Heart left ventricle (tissue), 16 donors: ENCODE data around the gene PHACTR3. TPM values are rescaled to one million over a fixed set of nuclear protein-coding genes. Genes with fewer than 3 reads are reported as not detected.

ENCODE experiments used
- ATAC-seq, 4 donors: fragments of 200-7000 bp; cut with Tn5 transposase; one replicate each; pipeline ENCODE4 v1.9.1; 2020 to 2022; ENCODE audit warnings: moderate library complexity in 4 of 4, mild to moderate bottlenecking in 3 of 4, moderate number of reproducible peaks in 1 of 4
- DNase-seq, 5 donors: peaks; one replicate each; pipeline ENCODE4 v3.0.0-alpha.2; 2020
- H3K27ac ChIP-seq, 12 donors: fragments of 200-600 bp; sonication (generic) in 4 of 12; one replicate each; pipeline versions ENCODE4 v1.5.0 to v1.8.0; 2016 to 2022; ENCODE audit warnings: mild to moderate bottlenecking in 2 of 12
- H3K27me3 ChIP-seq, 9 donors: fragments of 200-600 bp; sonication (generic) in 2 of 9; one replicate each; pipeline versions ENCODE4 v1.5.1 to v1.8.0; 2016 to 2022; ENCODE audit warnings: mild to moderate bottlenecking in 3 of 9
- H3K36me3 ChIP-seq, 9 donors: fragments of 200-600 bp; sonication (generic) in 2 of 9; one replicate each; pipeline versions ENCODE4 v1.5.0 to v1.8.0; 2018 to 2022; ENCODE audit warnings: mild to moderate bottlenecking in 2 of 9
- H3K4me1 ChIP-seq, 12 donors: fragments of 200-600 bp; sonication (generic) in 4 of 12; one replicate each; pipeline versions ENCODE4 v1.5.0 to v1.8.0; 2016 to 2022; ENCODE audit warnings: mild to moderate bottlenecking in 3 of 12
- H3K4me3 ChIP-seq, 12 donors: fragments of 200-600 bp; sonication (generic) in 4 of 12; one replicate each; pipeline versions ENCODE4 v1.5.0 to v1.8.0; 2017 to 2022; ENCODE audit warnings: mild to moderate bottlenecking in 9 of 12, moderate library complexity in 4 of 12
- H3K9me3 ChIP-seq, 12 donors: fragments of 200-600 bp; sonication (generic) in 4 of 12; one replicate each; pipeline versions ENCODE4 v1.5.0 to v1.8.0; 2016 to 2022; ENCODE audit warnings: mild to moderate bottlenecking in 1 of 12
- CTCF ChIP-seq, 12 donors: fragments of 200-600 bp; sonication (generic) in 4 of 12; IDR thresholded peaks; one replicate each; pipeline versions ENCODE4 v1.5.0 to v1.8.0; 2018 to 2022; ENCODE audit warnings: antibody characterized with exemption in 12 of 12, mild to moderate bottlenecking in 5 of 12
- POLR2A ChIP-seq, 2 donors: fragments of 450-650 bp; IDR thresholded peaks; one replicate each; pipeline ENCODE4 v1.6.1; 2017; ENCODE audit warnings: antibody characterized with exemption in 2 of 2, mild to moderate bottlenecking in 2 of 2, moderate library complexity in 2 of 2
- WGBS, 4 donors: extraction: QIAGEN DNeasy Blood & Tissue Kit in 2 of 4; methylation state at CpG; one replicate each; pipeline versions ENCODE4 v1.1.5 to v1.1.7; 2013 to 2018; 5-methylcytosine and 5-hydroxymethylcytosine counted together
- intact Hi-C, 10 donors: fragments of 100-400 bp; cut with DNase I; formaldehyde crosslinking; loops; one replicate each; pipeline versions ENCODE4 v1.11.1 to v1.14.2; 2022
- polyA plus RNA-seq, 2 donors: library from polyadenylated mRNA; stranded (reverse); fragments of 200-250 nt; gene quantifications; one replicate each; pipeline ENCODE4 v1.2.3, GENCODE V29; 2013
- total RNA-seq, 9 donors: library from RNA; depleted of rRNA in 2 of 9; stranded (reverse); fragments of >200 nt in 2 of 9; fragmentation: NEBNext Ultra II Directional in 3 of 9; extraction: Animal tissue kit (Norgen Biotek cat#: 25700) in 3 of 9; gene quantifications; one replicate each; pipeline versions ENCODE4 v1.1.0 to v1.2.4, GENCODE V29; 2016 to 2023
- donor health status: ischemic (EF 13 %, LVEDD 7.1; RV severe dilation, severe dysfunction).
- donor health status: healthy with polysubstance abuse.
- donor health status: DM: no; HTN: yes; CAD: no.
- donor health status: DM: no; HTN: no; CAD: no.
- donor health status: ischemic (EF 25% LVEDD 6.9; RV normal size, moderate dysfunction).
- donor health status: ischemic (EF 25% LVEDD 5.7; RV mildly dilated, moderate dysfunction).
- donor health status: healthy.
- donor health status: DM: yes; HTN: yes; CAD: no.
- donor health status: ischemic (EF 35%, LVEDD 5.7; RV mildly dilated, moderate dysfunction).
- donor health status: nonischemic (EF 11% LVEDD 7.7; RV severe dilation, severe dysfunction).
- donor health status: DM: yes; HTN: yes; CAD: no.
- donor health status: PGD.
- donor health status: ischemic (EF 29% LVEDD 5.4; RV normal size, mild dysfunction).
- donor health status: nonischemic (EF 23%, LVEDD 6.1; RV moderate dilation, normal function).

The PHACTR3 gene
- total and polyA plus RNA-seq, 11 donors: 0.19 to 14.6 (median 3.5) TPM

- TF ChIP-seq POLR2A (IDR thresholded peaks at IDR 0.05) (no peak), CTCF (IDR thresholded peaks at IDR 0.05) (no peak)
- intact Hi-C loops: loop anchor here in 1 of 10 donors (5.0 kb wide), 1 partner anchor 102 kb away; no protein-coding TSS in a partner anchor
- ATAC-seq: peak in 2 of 4 donors; percentile 36 to 72
- H3K27ac ChIP-seq: no peak overlapping the region
- 0 to 2% (median 1%) methylated on average over 51 to 88 of the region's 88 CpGs for WGBS, 4 donors
- no peaks in the 10 kb centered on the region for H3K9me3 ChIP-seq
- peak in 1 of 5 donors; percentile 8 for DNase-seq
- H3K36me3 ChIP-seq: no peaks in the 10 kb centered on the region
- peaks cover 0 to 19% (median 0%) of the 10 kb centered on the region in 12 donors for H3K4me1 ChIP-seq
- H3K27me3 ChIP-seq: peaks cover 12 to 86% (median 59%) of the 10 kb centered on the region in 9 donors
- peak overlapping the region in 11 of 12 donors; percentile 14 to 49 (median 35) for H3K4me3 ChIP-seq
Observed at GRCh38 chr20:59604741-59605600, 631 bp downstream of the PHACTR3 start.

GRCh38 chr20:59605601-59606364 lies 1.4 kb downstream of the PHACTR3 start:
- Histone ChIP-seq H3K9me3 (no peaks in the 10 kb centered on the region), H3K27me3 (peaks cover 12 to 93% (median 59%) of the 10 kb centered on the region in 9 donors), H3K4me1 (peaks cover 0 to 19% (median 0%) of the 10 kb centered on the region in 12 donors), H3K4me3 (peak overlapping the region in 7 of 12 donors; percentile 25 to 49 (median 37)), H3K36me3 (no peaks in the 10 kb centered on the region), H3K27ac (no peak overlapping the region)
- ATAC-seq (no peak), DNase-seq (no peak)
- no peak for TF ChIP-seq CTCF (IDR thresholded peaks at IDR 0.05)
- intact Hi-C loops: loop anchor here in 1 of 10 donors (5.0 kb wide), 1 partner anchor 102 kb away; no protein-coding TSS in a partner anchor
- WGBS, 4 donors: 22 to 30% (median 29%) methylated on average over 21 to 26 of the region's 26 CpGs

- Histone ChIP-seq H3K27ac (no peak overlapping the region), H3K27me3 (peaks cover 12 to 87% (median 59%) of the 10 kb centered on the region in 9 donors), H3K4me3 (no peak overlapping the region), H3K4me1 (peaks cover 0 to 25% (median 0%) of the 10 kb centered on the region in 12 donors), H3K36me3 (no peaks in the 10 kb centered on the region), H3K9me3 (no peaks in the 10 kb centered on the region)
- DNase-seq (no peak), ATAC-seq (no peak)
- intact Hi-C loops: loop anchor here in 1 of 10 donors (5.0 kb wide), 1 partner anchor 101 kb away; no protein-coding TSS in a partner anchor
- WGBS, 4 donors: 77 to 83% (median 81%) methylated on average over 4 of the region's 4 CpGs
- TF ChIP-seq POLR2A (IDR thresholded peaks at IDR 0.05): no peak
- TF ChIP-seq CTCF (IDR thresholded peaks at IDR 0.05): no peak
Observed at GRCh38 chr20:59606566-59606965, 2.2 kb downstream of the PHACTR3 start.
